Uterus (tissue), 2 donors: ENCODE results near the gene NLGN1.

ENCODE experiments used
- POLR2A ChIP-seq, 2 donors: fragments of 450-650 bp; IDR thresholded peaks; one replicate each; pipeline ENCODE4 v1.6.1; 2016; ENCODE audit warnings: antibody characterized with exemption in 2 of 2, mild to moderate bottlenecking in 1 of 2, moderate library complexity in 1 of 2
- TF ChIP-seq, protein P1 (sequence below), 4 experiments: fragments of 200-600 bp in 2 of 4; fragments of 450-650 bp in 2 of 4; sonication (generic) in 2 of 4; IDR thresholded peaks; one replicate each; pipeline ENCODE4 v1.5.1; 2016 to 2019; ENCODE audit warnings: antibody characterized with exemption in 4 of 4, mild to moderate bottlenecking in 2 of 4, moderate library complexity in 1 of 4

DNA sequence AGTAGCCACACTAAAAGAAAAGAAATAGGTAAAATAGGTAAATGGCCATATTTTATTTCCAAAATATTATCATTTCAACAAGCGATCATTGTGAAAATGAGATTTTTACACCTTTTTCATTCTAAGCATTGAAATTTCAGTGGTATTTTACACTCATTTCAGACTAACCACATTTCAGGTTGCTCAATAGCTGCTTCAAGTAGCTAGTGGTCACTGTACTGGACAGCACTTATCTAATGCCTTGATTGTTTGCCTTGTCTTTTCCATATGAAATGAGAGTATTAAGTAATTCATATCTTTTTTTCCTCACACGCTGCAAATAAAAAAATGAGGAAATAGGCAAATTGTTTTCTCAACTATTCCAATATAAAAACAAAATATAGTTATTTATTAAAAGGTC, 332.8 kb downstream of the NLGN1 start:
- TF ChIP-seq, protein P1, sequence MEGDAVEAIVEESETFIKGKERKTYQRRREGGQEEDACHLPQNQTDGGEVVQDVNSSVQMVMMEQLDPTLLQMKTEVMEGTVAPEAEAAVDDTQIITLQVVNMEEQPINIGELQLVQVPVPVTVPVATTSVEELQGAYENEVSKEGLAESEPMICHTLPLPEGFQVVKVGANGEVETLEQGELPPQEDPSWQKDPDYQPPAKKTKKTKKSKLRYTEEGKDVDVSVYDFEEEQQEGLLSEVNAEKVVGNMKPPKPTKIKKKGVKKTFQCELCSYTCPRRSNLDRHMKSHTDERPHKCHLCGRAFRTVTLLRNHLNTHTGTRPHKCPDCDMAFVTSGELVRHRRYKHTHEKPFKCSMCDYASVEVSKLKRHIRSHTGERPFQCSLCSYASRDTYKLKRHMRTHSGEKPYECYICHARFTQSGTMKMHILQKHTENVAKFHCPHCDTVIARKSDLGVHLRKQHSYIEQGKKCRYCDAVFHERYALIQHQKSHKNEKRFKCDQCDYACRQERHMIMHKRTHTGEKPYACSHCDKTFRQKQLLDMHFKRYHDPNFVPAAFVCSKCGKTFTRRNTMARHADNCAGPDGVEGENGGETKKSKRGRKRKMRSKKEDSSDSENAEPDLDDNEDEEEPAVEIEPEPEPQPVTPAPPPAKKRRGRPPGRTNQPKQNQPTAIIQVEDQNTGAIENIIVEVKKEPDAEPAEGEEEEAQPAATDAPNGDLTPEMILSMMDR (IDR thresholded peaks at IDR 0.05), result no peak
- no peak for TF ChIP-seq POLR2A (IDR thresholded peaks at IDR 0.05)
